ENCODE data around the gene NAPA. TPM values are rescaled to one million over a fixed set of nuclear protein-coding genes. Genes with fewer than 3 reads are reported as not detected.

Gene NAPA
- total RNA-seq, 1 donor from 2014 or later, result 54.7 TPM

GRCh38 chr19:47534628-47535027, 19.8 kb upstream of the NAPA start:
- Mint-ChIP-seq H3K27ac (no peak overlapping the region), H3K4me3 (no peak overlapping the region), H3K9me3 (peaks cover 4% of the 10 kb centered on the region), H3K27me3 (ENCODE audit: low read depth) (peaks cover 2% of the 10 kb centered on the region), H3K36me3 (no peaks in the 10 kb centered on the region), H3K4me1 (peaks cover 9% of the 10 kb centered on the region)
- DNase-seq (ENCODE audit: low spot score in 2 of 2, unreplicated experiment in 2 of 2), result no peak
- no peak for TF ChIP-seq CTCF (IDR thresholded peaks at IDR 0.05; ENCODE audit: unreplicated experiment)

- no peaks in the 10 kb centered on the region for H3K27me3 Mint-ChIP-seq (ENCODE audit: low read depth)
- peaks cover 4% of the 10 kb centered on the region for H3K9me3 Mint-ChIP-seq
- peak overlapping the region; percentile 30 for H3K27ac Mint-ChIP-seq
- H3K4me1 Mint-ChIP-seq, result peaks cover 9% of the 10 kb centered on the region
- H3K36me3 Mint-ChIP-seq, result no peaks in the 10 kb centered on the region
- no peak for TF ChIP-seq CTCF (IDR thresholded peaks at IDR 0.05; ENCODE audit: unreplicated experiment)
- no peak for DNase-seq (ENCODE audit: low spot score in 2 of 2, unreplicated experiment in 2 of 2)
- no peak overlapping the region for H3K4me3 Mint-ChIP-seq
These were observed 17.0 kb upstream of the NAPA start for GRCh38 chr19:47531640-47532387.

DNA sequence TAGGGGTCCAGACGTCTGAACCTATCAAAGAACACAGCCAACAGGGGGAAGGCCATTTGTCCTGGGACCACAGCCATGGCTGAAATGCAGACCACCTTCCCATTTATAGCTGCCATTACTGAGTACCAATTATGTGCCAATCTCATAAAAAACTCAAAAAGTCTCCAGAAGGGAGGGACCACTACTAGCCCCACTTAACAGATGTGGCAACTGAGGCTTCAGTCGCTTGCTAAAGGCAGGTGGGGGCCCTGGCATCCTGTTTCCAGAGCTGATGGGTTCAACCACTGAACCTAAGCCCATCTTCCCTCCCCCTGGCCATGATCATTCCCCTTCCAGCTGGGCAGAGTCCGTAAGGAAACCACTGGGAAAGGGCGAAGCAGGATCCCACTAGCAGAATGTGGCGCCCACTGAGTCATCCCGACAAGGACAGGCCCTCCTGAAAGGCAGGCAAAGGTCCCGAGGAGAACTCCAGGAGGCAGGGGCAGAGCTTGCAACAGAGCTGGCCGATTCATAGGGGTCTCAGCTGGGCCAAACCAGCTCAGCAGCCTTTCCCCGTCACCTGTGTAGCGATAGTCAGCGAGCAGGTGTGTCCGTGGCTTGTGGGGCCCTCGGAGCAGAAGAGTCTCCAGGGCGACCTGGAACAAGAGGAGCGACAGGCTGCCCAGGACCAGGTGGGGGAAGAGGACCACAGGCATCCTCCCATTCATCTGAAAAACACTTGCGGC, 14.3 kb upstream of the NAPA start:
- TF ChIP-seq CTCF (IDR thresholded peaks at IDR 0.05; ENCODE audit: unreplicated experiment), result no peak
- no peak for DNase-seq (ENCODE audit: low spot score in 2 of 2, unreplicated experiment in 2 of 2)
- Mint-ChIP-seq H3K36me3 (no peaks in the 10 kb centered on the region), H3K4me1 (peaks cover 9% of the 10 kb centered on the region), H3K9me3 (no peaks in the 10 kb centered on the region), H3K4me3 (no peak overlapping the region), H3K27ac (no peak overlapping the region), H3K27me3 (ENCODE audit: low read depth) (no peaks in the 10 kb centered on the region)

DNA sequence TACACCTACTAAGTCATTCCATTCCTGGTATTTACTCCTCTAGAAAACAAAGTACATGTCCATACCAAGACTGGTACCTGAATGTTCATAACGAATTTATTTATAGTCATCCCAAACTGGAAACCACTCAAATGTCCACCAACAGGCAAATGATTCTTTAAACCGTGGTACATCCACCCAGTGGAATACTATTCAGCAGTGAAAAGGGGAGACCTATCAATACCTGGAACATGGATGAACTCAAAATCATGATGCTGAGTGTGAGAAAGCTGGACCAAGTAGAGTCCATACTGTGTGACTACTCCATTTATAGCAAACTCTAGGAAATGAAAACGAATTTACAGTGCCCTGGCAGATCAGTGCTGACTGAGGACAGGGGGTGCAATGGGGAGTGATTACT, 11.9 kb upstream of the NAPA start:
- Mint-ChIP-seq H3K27ac (no peak overlapping the region), H3K27me3 (ENCODE audit: low read depth) (no peaks in the 10 kb centered on the region), H3K9me3 (no peaks in the 10 kb centered on the region), H3K36me3 (no peaks in the 10 kb centered on the region), H3K4me1 (peaks cover 3% of the 10 kb centered on the region), H3K4me3 (no peak overlapping the region)
- no peak for DNase-seq (ENCODE audit: low spot score in 2 of 2, unreplicated experiment in 2 of 2)
- no peak for TF ChIP-seq CTCF (IDR thresholded peaks at IDR 0.05; ENCODE audit: unreplicated experiment)

GRCh38 chr19:47523473-47523872, 8.6 kb upstream of the NAPA start:
- Mint-ChIP-seq H3K36me3 (no peaks in the 10 kb centered on the region), H3K27me3 (ENCODE audit: low read depth) (peaks cover 3% of the 10 kb centered on the region), H3K9me3 (no peaks in the 10 kb centered on the region), H3K4me1 (no peaks in the 10 kb centered on the region), H3K27ac (no peak overlapping the region), H3K4me3 (no peak overlapping the region)
- no peak for TF ChIP-seq CTCF (IDR thresholded peaks at IDR 0.05; ENCODE audit: unreplicated experiment)
- DNase-seq (ENCODE audit: low spot score in 2 of 2, unreplicated experiment in 2 of 2), result no peak

Data from mesothelial cell of epicardium (in vitro differentiated cells).